Prostate gland (tissue), 2 donors: ENCODE data around the gene WDR55.

ENCODE experiments used
- CTCF ChIP-seq, 4 experiments: fragments of 200-600 bp in 2 of 4; fragments of 450-650 bp in 2 of 4; sonication (generic) in 2 of 4; IDR thresholded peaks; 1 replicate in 3 of 4; 2 replicates in 1 of 4; pipeline ENCODE4 v1.5.1; 2016 to 2019; ENCODE audit warnings: antibody characterized with exemption in 4 of 4, mild to moderate bottlenecking in 2 of 4, moderate library complexity in 2 of 4
- POLR2A ChIP-seq: fragments of 450-650 bp; IDR thresholded peaks from one replicate; pipeline ENCODE4 v1.6.1; 2016; ENCODE audit warnings: antibody characterized with exemption, mild to moderate bottlenecking
- POLR2AphosphoS5 ChIP-seq: sonication (generic); formaldehyde crosslinking; IDR thresholded peaks from one replicate; pipeline ENCODE4 v1.6.1; 2017; ENCODE audit warnings: antibody characterized with exemption

GRCh38 chr5:140673187-140673976 is 8.7 kb downstream of the WDR55 start, which contains the start of gene DND1:
- TF ChIP-seq POLR2A (no peak), CTCF (IDR thresholded peaks at IDR 0.05) (no peak), POLR2AphosphoS5 (no peak)
